H7 (cell line): ENCODE results near the gene JOSD1. TPM values are rescaled to one million over a fixed set of nuclear protein-coding genes. Genes with fewer than 3 reads are reported as not detected.

Experiments
- DNase-seq: peaks from one replicate; pipeline ENCODE4 v3.0.0; 2012
- H3K27me3 ChIP-seq: 2 replicates; pipeline ENCODE4 v1.6.0; 2011; ENCODE audit warnings: mild to moderate bottlenecking, low read length; ENCODE audit not compliant: control insufficient read depth, insufficient read depth
- H3K36me3 ChIP-seq: replicated peaks from 2 replicates; pipeline ENCODE4 v1.5.1; 2011; ENCODE audit warnings: low read length; ENCODE audit not compliant: control insufficient read depth, insufficient read depth
- H3K4me3 ChIP-seq: 2 replicates; pipeline ENCODE4 v1.5.1; 2011; ENCODE audit warnings: low read depth, mild to moderate bottlenecking, control low read depth, low read length, moderate library complexity; ENCODE audit not compliant: insufficient read depth
- total RNA-seq: library from RNA; depleted of rRNA; stranded (reverse); fragments of >200 nt; shearing (Covaris generic); gene quantifications from 2 replicates; pipeline ENCODE4 v1.2.3, GENCODE V29; 2014

JOSD1 gene
- total RNA-seq, 1 experiment from 2014 or later, result 33.8 TPM

GRCh38 chr22:38713921-38714320, 13.2 kb upstream of the JOSD1 start:
- H3K27me3 ChIP-seq, result no peaks in the 10 kb centered on the region
- H3K36me3 ChIP-seq, result peaks cover 24% of the 10 kb centered on the region
- no peak overlapping the region for H3K4me3 ChIP-seq
- DNase-seq, result peak; percentile 46

- H3K36me3 ChIP-seq, result peaks cover 20% of the 10 kb centered on the region
- DNase-seq, result no peak
- H3K27me3 ChIP-seq, result no peaks in the 10 kb centered on the region
- H3K4me3 ChIP-seq, result no peak overlapping the region
Observed at GRCh38 chr22:38712486-38713207, 11.9 kb upstream of the JOSD1 start.

- H3K4me3 ChIP-seq, result no peak overlapping the region
- peaks cover 6% of the 10 kb centered on the region for H3K36me3 ChIP-seq
- H3K27me3 ChIP-seq, result no peaks in the 10 kb centered on the region
- no peak for DNase-seq
Observed at GRCh38 chr22:38710866-38711265, 10.1 kb upstream of the JOSD1 start.

GRCh38 chr22:38710351-38710750, 9.6 kb upstream of the JOSD1 start:
- Histone ChIP-seq H3K36me3 (peaks cover 6% of the 10 kb centered on the region), H3K27me3 (no peaks in the 10 kb centered on the region), H3K4me3 (no peak overlapping the region)
- no peak for DNase-seq

GRCh38 chr22:38709306-38709705, 8.6 kb upstream of the JOSD1 start:
- DNase-seq, result no peak
- Histone ChIP-seq H3K36me3 (peaks cover 6% of the 10 kb centered on the region), H3K27me3 (no peaks in the 10 kb centered on the region), H3K4me3 (no peak overlapping the region)

GRCh38 chr22:38707984-38708383, 7.2 kb upstream of the JOSD1 start:
- Histone ChIP-seq H3K27me3 (no peaks in the 10 kb centered on the region), H3K36me3 (peaks cover 6% of the 10 kb centered on the region), H3K4me3 (no peak overlapping the region)
- DNase-seq, result no peak

- DNase-seq, result no peak
Observed at GRCh38 chr22:38707346-38707745, 6.6 kb upstream of the JOSD1 start.

GRCh38 chr22:38706901-38707195, 6.1 kb upstream of the JOSD1 start:
- no peak for DNase-seq
- no peaks in the 10 kb centered on the region for H3K27me3 ChIP-seq
- peaks cover 6% of the 10 kb centered on the region for H3K36me3 ChIP-seq
- peak overlapping the region; percentile 87 for H3K4me3 ChIP-seq

More at GRCh38 chr22:38707346-38707745, 6.6 kb upstream of the JOSD1 start:
- peaks cover 6% of the 10 kb centered on the region for H3K36me3 ChIP-seq
- H3K4me3 ChIP-seq, result no peak overlapping the region; the same call in 1 of the 2 replicates
- no peaks in the 10 kb centered on the region for H3K27me3 ChIP-seq

- H3K36me3 ChIP-seq, result peaks cover 6% of the 10 kb centered on the region
- H3K4me3 ChIP-seq, result peak overlapping the region; percentile 87
- no peaks in the 10 kb centered on the region for H3K27me3 ChIP-seq
- peak; percentile 80 for DNase-seq
Observed at GRCh38 chr22:38706101-38706900, 5.6 kb upstream of the JOSD1 start.

GRCh38 chr22:38705235-38706100, 4.7 kb upstream of the JOSD1 start, which contains the start of gene GTPBP1:
Gene GTPBP1 (plus strand): TSS chr22:38705944. CDS start chr22:38705956, 12 bp downstream.
- H3K27me3 ChIP-seq, result no peaks in the 10 kb centered on the region
- peak within 1 kb of the TSS; percentile 87 for H3K4me3 ChIP-seq
- DNase-seq, result peak; percentile 97
- peaks cover 6% of the 10 kb centered on the region for H3K36me3 ChIP-seq

GRCh38 chr22:38704654-38705234, 4.0 kb upstream of the JOSD1 start:
- no peak for DNase-seq
- Histone ChIP-seq H3K27me3 (no peaks in the 10 kb centered on the region), H3K36me3 (peaks cover 4% of the 10 kb centered on the region), H3K4me3 (peak overlapping the region; percentile 31)

- H3K27me3 ChIP-seq, result no peaks in the 10 kb centered on the region
- no peaks in the 10 kb centered on the region for H3K36me3 ChIP-seq
- DNase-seq, result no peak
- peak overlapping the region; percentile 82 for H3K4me3 ChIP-seq
Observed at GRCh38 chr22:38700270-38700788, 414 bp downstream of the JOSD1 start.

GRCh38 chr22:38699784-38700183, 959 bp downstream of the JOSD1 start:
- no peak for DNase-seq

GRCh38 chr22:38699143-38699542, 1.6 kb downstream of the JOSD1 start:
- peak overlapping the region; percentile 82; the same call in 1 of the 2 replicates for H3K4me3 ChIP-seq
- 0 out of 2 replicates have a peak, but pooled peaks cover 1% of the 10 kb centered on the region for H3K36me3 ChIP-seq

More at GRCh38 chr22:38699784-38700183, 959 bp downstream of the JOSD1 start:
- Histone ChIP-seq H3K27me3 (no peaks in the 10 kb centered on the region), H3K4me3 (peak overlapping the region; percentile 82), H3K36me3 (no peaks in the 10 kb centered on the region)

More at GRCh38 chr22:38699143-38699542, 1.6 kb downstream of the JOSD1 start:
- H3K27me3 ChIP-seq, result no peaks in the 10 kb centered on the region
- no peak for DNase-seq
